B cell (primary cell): ENCODE data around the gene CLDN7. TPM values are rescaled to one million over a fixed set of nuclear protein-coding genes. Genes with fewer than 3 reads are reported as not detected.

Source experiments
- ATAC-seq: fragments of 200-7000 bp; cut with Tn5 transposase; one replicate; pipeline ENCODE4 v1.10.0; 2021; ENCODE audit warnings: low read depth, mild to moderate bottlenecking, moderate number of reproducible peaks, moderate library complexity
- CTCF ChIA-PET: fragments of 350-600 bp; sonication (Branson Sonifier 250); formaldehyde crosslinking; loops from one replicate; lab custom pipeline; 2021; ENCODE audit warnings: antibody characterized with exemption, inconsistent platforms; lab: Charles Lee
- POLR2A ChIA-PET: fragments of 350-600 bp; sonication (Branson Sonifier 250); formaldehyde crosslinking; loops from one replicate; lab custom pipeline; 2021; ENCODE audit warnings: antibody characterized with exemption; lab: Charles Lee
- DNase-seq: peaks from one replicate; pipeline ENCODE4 v3.0.0; 2013
- H2AFZ ChIP-seq: 2 replicates; pipeline ENCODE4 v1.6.1; 2012; ENCODE audit warnings: mild to moderate bottlenecking, low read depth, low read length; ENCODE audit not compliant: insufficient read depth, poor library complexity, severe bottlenecking
- H3K27ac ChIP-seq, 2 donors: 1 replicate in 1 of 2; 2 replicates in 1 of 2; pipeline ENCODE4 v1.5.1; 2012 to 2013; ENCODE audit warnings: low read length in 2 of 2, mild to moderate bottlenecking in 2 of 2, moderate library complexity in 1 of 2
- H3K27me3 ChIP-seq, 4 experiments: fragments of 200-600 bp in 1 of 4; sonication (generic) in 1 of 4; replicated peaks in 1 of 4; 1 replicate in 2 of 4; 2 replicates in 2 of 4; pipeline versions ENCODE4 v1.6.1 to v1.7.0; 2013 to 2016; ENCODE audit warnings: low read length in 3 of 4, mild to moderate bottlenecking in 2 of 4, mixed read lengths in 1 of 4, moderate library complexity in 1 of 4; ENCODE audit not compliant: insufficient read depth in 4 of 4, control insufficient read depth in 3 of 4; ENCODE audit errors: control extremely low read depth in 1 of 4
- H3K36me3 ChIP-seq, 2 experiments: replicated peaks in 1 of 2; 1 replicate in 1 of 2; 2 replicates in 1 of 2; pipeline versions ENCODE4 v1.6.1 to v1.7.1; 2013; ENCODE audit warnings: low read length in 1 of 2; ENCODE audit not compliant: insufficient read depth in 2 of 2, control insufficient read depth in 1 of 2; ENCODE audit errors: control extremely low read depth in 1 of 2, extremely low read depth in 1 of 2
- H3K4me1 ChIP-seq, 2 donors: fragments of 200-600 bp in 1 of 2; sonication (generic) in 1 of 2; 1 replicate in 1 of 2; 2 replicates in 1 of 2; pipeline versions ENCODE4 v1.5.1 to v1.6.1; 2013 to 2017; ENCODE audit warnings: low read length in 2 of 2; ENCODE audit not compliant: control insufficient read depth in 2 of 2, insufficient read depth in 2 of 2
- H3K4me2 ChIP-seq: replicated peaks from 2 replicates; pipeline ENCODE3; 2012; ENCODE audit warnings: mild to moderate bottlenecking, low read depth, low read length; ENCODE audit not compliant: poor library complexity, severe bottlenecking
- H3K4me3 ChIP-seq, 5 experiments: fragments of 200-600 bp in 1 of 5; sonication (generic) in 1 of 5; 1 replicate in 3 of 5; 2 replicates in 2 of 5; pipeline versions ENCODE4 v1.5.1 to v1.7.0; 2011 to 2016; ENCODE audit warnings: low read length in 4 of 5, mild to moderate bottlenecking in 4 of 5, low read depth in 2 of 5, control low read depth in 1 of 5, moderate library complexity in 1 of 5; ENCODE audit not compliant: insufficient read depth in 1 of 5; ENCODE audit errors: control extremely low read depth in 1 of 5, extremely low read depth in 1 of 5
- H3K79me2 ChIP-seq: fragments of 200-600 bp; sonication (generic); one replicate; pipeline ENCODE4 v1.6.0; 2016; ENCODE audit warnings: low read length; ENCODE audit not compliant: control insufficient read depth, insufficient read depth
- H3K9ac ChIP-seq: fragments of 200-600 bp; sonication (generic); 2 replicates; pipeline ENCODE4 v1.6.1; 2017; ENCODE audit warnings: mild to moderate bottlenecking, low read length, moderate library complexity
- H3K9me3 ChIP-seq, 3 donors: one replicate each; pipeline versions ENCODE4 v1.6.1 to v1.7.1; 2013; ENCODE audit warnings: low read length in 2 of 3; ENCODE audit not compliant: control insufficient read depth in 2 of 3, insufficient read depth in 1 of 3; ENCODE audit errors: control extremely low read depth in 1 of 3
- H4K20me1 ChIP-seq: 2 replicates; pipeline ENCODE4 v1.6.0; 2012; ENCODE audit warnings: mild to moderate bottlenecking, low read length; ENCODE audit not compliant: insufficient read depth, control insufficient read depth, poor library complexity, severe bottlenecking
- H3K27ac Mint-ChIP-seq: one replicate; pipeline ENCODE4 v1.8.0; 2021; ENCODE audit warnings: mixed read lengths
- H3K27me3 Mint-ChIP-seq: one replicate; pipeline ENCODE4 v1.8.0; 2021; ENCODE audit warnings: mixed read lengths
- H3K4me1 Mint-ChIP-seq: one replicate; pipeline ENCODE4 v1.8.0; 2021; ENCODE audit warnings: mixed read lengths
- H3K4me3 Mint-ChIP-seq: one replicate; pipeline ENCODE4 v1.8.0; 2021; ENCODE audit warnings: mixed read lengths
- H3K9me3 Mint-ChIP-seq: one replicate; pipeline ENCODE4 v1.8.0; 2022; ENCODE audit warnings: mixed read lengths; ENCODE audit not compliant: insufficient read depth
- EZH2 ChIP-seq: IDR thresholded peaks from 2 replicates; pipeline ENCODE4 v1.6.1; 2012; ENCODE audit warnings: borderline replicate concordance, low read depth, mild to moderate bottlenecking, moderate library complexity, low read length; ENCODE audit not compliant: insufficient read depth, poor library complexity, severe bottlenecking
- WGBS: methylation state at CpG from one replicate; pipeline ENCODE4 v1.1.5; 2013; ENCODE audit warnings: missing lambda C conversion rate; ENCODE audit not compliant: insufficient coverage; 5-methylcytosine and 5-hydroxymethylcytosine counted together
- intact Hi-C: fragments of 100-400 bp; cut with micrococcal nuclease; formaldehyde crosslinking; loops from one replicate; pipeline ENCODE4 v1.10.0; 2022
- polyA plus RNA-seq: library from polyadenylated mRNA; depleted of rRNA; stranded (reverse); fragments of >200 nt; gene quantifications from 2 replicates; pipeline ENCODE4 v1.2.3, GENCODE V29; 2012
- total RNA-seq, 2 donors: library from RNA; stranded (reverse); fragments of 120-200 nt in 1 of 2; gene quantifications; 1 replicate in 1 of 2; 2 replicates in 1 of 2; pipeline versions ENCODE4 v1.2.3 to v1.2.4, GENCODE V29; 2013 to 2022
- TF ChIP-seq, protein P1 (sequence below): fragments of 200-600 bp; IDR thresholded peaks from one replicate; pipeline ENCODE4 v1.8.0; 2022; ENCODE audit warnings: antibody characterized with exemption, mild to moderate bottlenecking

The CLDN7 gene
- total and polyA plus RNA-seq, 2 donors (not counting 1 experiment from before 2014, with no cell fraction given) = 1.2 to 5.8 TPM

GRCh38 chr17:7237266-7237760 is 25.0 kb downstream of the CLDN7 start:
- Mint-ChIP-seq H3K27ac (peak overlapping the region; percentile 83), H3K4me1 (peaks cover 65% of the 10 kb centered on the region), H3K9me3 (no peaks in the 10 kb centered on the region), H3K27me3 (no peaks in the 10 kb centered on the region), H3K4me3 (peak overlapping the region; percentile 86)
- Histone ChIP-seq H3K4me1 (peaks cover 50 to 60% of the 10 kb centered on the region in 2 donors), H2AFZ (no peak overlapping the region), H3K9me3 (no peaks in the 10 kb centered on the region), H3K4me3 (peak overlapping the region in 4 of 5 experiments; percentile 74 to 97 (median 80)), H3K36me3 (peaks cover 0 to 25% of the 10 kb centered on the region in 2 experiments), H3K9ac (peak overlapping the region; percentile 94), H4K20me1 (peaks cover 26% of the 10 kb centered on the region), H3K4me2 (peak overlapping the region; percentile 79), H3K27ac (peak overlapping the region; percentile 55 to 82), H3K79me2 (peaks cover 60% of the 10 kb centered on the region), H3K27me3 (no peaks in the 10 kb centered on the region)
- POLR2A ChIA-PET = interaction anchor here (0.6 to 13.1 kb wide), 4 partner anchors 13 to 1659 kb away, joined by 3 to 157 read pairs (median 16); partner anchors contain the start of genes ACADVL, CTDNEP1, DLG4 and ELP5
- TF ChIP-seq, protein P1, sequence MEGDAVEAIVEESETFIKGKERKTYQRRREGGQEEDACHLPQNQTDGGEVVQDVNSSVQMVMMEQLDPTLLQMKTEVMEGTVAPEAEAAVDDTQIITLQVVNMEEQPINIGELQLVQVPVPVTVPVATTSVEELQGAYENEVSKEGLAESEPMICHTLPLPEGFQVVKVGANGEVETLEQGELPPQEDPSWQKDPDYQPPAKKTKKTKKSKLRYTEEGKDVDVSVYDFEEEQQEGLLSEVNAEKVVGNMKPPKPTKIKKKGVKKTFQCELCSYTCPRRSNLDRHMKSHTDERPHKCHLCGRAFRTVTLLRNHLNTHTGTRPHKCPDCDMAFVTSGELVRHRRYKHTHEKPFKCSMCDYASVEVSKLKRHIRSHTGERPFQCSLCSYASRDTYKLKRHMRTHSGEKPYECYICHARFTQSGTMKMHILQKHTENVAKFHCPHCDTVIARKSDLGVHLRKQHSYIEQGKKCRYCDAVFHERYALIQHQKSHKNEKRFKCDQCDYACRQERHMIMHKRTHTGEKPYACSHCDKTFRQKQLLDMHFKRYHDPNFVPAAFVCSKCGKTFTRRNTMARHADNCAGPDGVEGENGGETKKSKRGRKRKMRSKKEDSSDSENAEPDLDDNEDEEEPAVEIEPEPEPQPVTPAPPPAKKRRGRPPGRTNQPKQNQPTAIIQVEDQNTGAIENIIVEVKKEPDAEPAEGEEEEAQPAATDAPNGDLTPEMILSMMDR = no peak
- no peak for TF ChIP-seq EZH2
- CTCF ChIA-PET = interaction anchor here (0.9 kb wide), 1 partner anchor 17 kb away, joined by 3 read pairs; no protein-coding TSS in a partner anchor
- intact Hi-C loops = loop anchor here (5.0 kb wide), 1 partner anchor 325 kb away; the partner anchor contains the start of gene SENP3
- 29% methylated on average over 4 of the region's 6 CpGs for WGBS
- ATAC-seq = no peak
- DNase-seq = no peak

GRCh38 chr17:7236808-7237207 is 25.5 kb downstream of the CLDN7 start:
- peaks cover 66% of the 10 kb centered on the region for H3K4me1 Mint-ChIP-seq
- Histone ChIP-seq H3K36me3 (peaks cover 0 to 25% of the 10 kb centered on the region in 2 experiments), H3K4me3 (no peak overlapping the region), H3K9ac (no peak overlapping the region), H3K4me1 (peaks cover 52 to 64% of the 10 kb centered on the region in 2 donors), H3K79me2 (peaks cover 60% of the 10 kb centered on the region), H3K4me2 (no peak overlapping the region), H4K20me1 (peaks cover 27% of the 10 kb centered on the region), H3K27ac (peak overlapping the region in 1 of 2 donors; percentile 82), H2AFZ (no peak overlapping the region), H3K9me3 (no peaks in the 10 kb centered on the region), H3K27me3 (no peaks in the 10 kb centered on the region)
- H3K4me3 Mint-ChIP-seq = peak overlapping the region; percentile 86
- DNase-seq (no peak), ATAC-seq (no peak)
- 92% methylated on average over 6 of the region's 6 CpGs for WGBS
- no peaks in the 10 kb centered on the region for H3K27me3 Mint-ChIP-seq
- intact Hi-C loops = loop anchor here (5.0 kb wide), 1 partner anchor 325 kb away; the partner anchor contains the start of gene SENP3
- ChIA-PET POLR2A (interaction anchor here (0.6 to 13.1 kb wide), 3 partner anchors 14 to 225 kb away, joined by 3 to 157 read pairs (median 4); partner anchors contain the start of genes ACADVL and DLG4), CTCF (interaction anchor here (0.7 to 1.1 kb wide), 3 partner anchors 16 to 637 kb away, joined by 3 read pairs; partner anchors contain the start of genes ACADVL and DLG4)
- H3K27ac Mint-ChIP-seq = peak overlapping the region; percentile 83
- H3K9me3 Mint-ChIP-seq = no peaks in the 10 kb centered on the region
- TF ChIP-seq EZH2 = no peak
- TF ChIP-seq, protein P1 = no peak
